Upper lobe of left lung (tissue), 4 donors: ENCODE results near the gene SETBP1.

Experiments
- CTCF ChIP-seq, 6 experiments: fragments of 450-650 bp in 4 of 6; fragments of 200-600 bp in 2 of 6; sonication (generic) in 2 of 6; IDR thresholded peaks; one replicate each; pipeline ENCODE4 v1.5.1; 2016 to 2019; ENCODE audit warnings: antibody characterized with exemption in 6 of 6
- POLR2A ChIP-seq, 4 donors: fragments of 450-650 bp; IDR thresholded peaks; one replicate each; pipeline ENCODE4 v1.5.1; 2016 to 2017; ENCODE audit warnings: antibody characterized with exemption in 4 of 4, mild to moderate bottlenecking in 2 of 4

GRCh38 chr18:44732238-44732563 lies 51.5 kb downstream of the SETBP1 start:
- TF ChIP-seq CTCF (IDR thresholded peaks at IDR 0.05), result no peak
- TF ChIP-seq POLR2A (IDR thresholded peaks at IDR 0.05), result no peak
